ENCODE data around the gene UIMC1.
"Not testable (repeated sequence)": the region's sequence is repeated elsewhere in the genome, so short reads cannot be mapped to it uniquely, and the experiment has no call there.

- TF ChIP-seq, protein P1, sequence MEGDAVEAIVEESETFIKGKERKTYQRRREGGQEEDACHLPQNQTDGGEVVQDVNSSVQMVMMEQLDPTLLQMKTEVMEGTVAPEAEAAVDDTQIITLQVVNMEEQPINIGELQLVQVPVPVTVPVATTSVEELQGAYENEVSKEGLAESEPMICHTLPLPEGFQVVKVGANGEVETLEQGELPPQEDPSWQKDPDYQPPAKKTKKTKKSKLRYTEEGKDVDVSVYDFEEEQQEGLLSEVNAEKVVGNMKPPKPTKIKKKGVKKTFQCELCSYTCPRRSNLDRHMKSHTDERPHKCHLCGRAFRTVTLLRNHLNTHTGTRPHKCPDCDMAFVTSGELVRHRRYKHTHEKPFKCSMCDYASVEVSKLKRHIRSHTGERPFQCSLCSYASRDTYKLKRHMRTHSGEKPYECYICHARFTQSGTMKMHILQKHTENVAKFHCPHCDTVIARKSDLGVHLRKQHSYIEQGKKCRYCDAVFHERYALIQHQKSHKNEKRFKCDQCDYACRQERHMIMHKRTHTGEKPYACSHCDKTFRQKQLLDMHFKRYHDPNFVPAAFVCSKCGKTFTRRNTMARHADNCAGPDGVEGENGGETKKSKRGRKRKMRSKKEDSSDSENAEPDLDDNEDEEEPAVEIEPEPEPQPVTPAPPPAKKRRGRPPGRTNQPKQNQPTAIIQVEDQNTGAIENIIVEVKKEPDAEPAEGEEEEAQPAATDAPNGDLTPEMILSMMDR (conservative IDR thresholded peaks at IDR 0.05; ENCODE audit: low read length): not testable (repeated sequence)
- TF ChIP-seq EZH2phosphoT487 (IDR thresholded peaks at IDR 0.05; ENCODE audit: borderline replicate concordance, low read depth, low read length): not testable (repeated sequence)
These were observed 22.4 kb downstream of the UIMC1 start for GRCh38 chr5:176984176-176984575.
